K562 (cell line): ENCODE measurements around the gene LSM14B.

ENCODE experiments used
- CEBPB ChIP-seq: fragments of 450-650 bp; IDR thresholded peaks from 2 replicates; pipeline ENCODE4 v1.6.1; 2016; ENCODE audit warnings: missing genetic modification characterization, missing compliant biosample characterization
- CTCF ChIP-seq, 3 experiments: IDR thresholded peaks in 2 of 3; conservative IDR thresholded peaks in 1 of 3; 2 replicates each; pipeline ENCODE4 v1.5.1; 2011 to 2012; ENCODE audit warnings: low read length in 3 of 3, mild to moderate bottlenecking in 3 of 3, control low read depth in 2 of 3, improper control_type of control experiment in 1 of 3, inconsistent platforms in 1 of 3, low read depth in 1 of 3, mixed read lengths in 1 of 3, moderate library complexity in 1 of 3; ENCODE audit not compliant: insufficient read depth in 2 of 3
- EHMT2 ChIP-seq: fragments of 450-650 bp; IDR thresholded peaks from 2 replicates; pipeline ENCODE4 v1.6.1; 2018; ENCODE audit warnings: antibody characterized with exemption
- JUND ChIP-seq, 2 experiments: IDR thresholded peaks; 2 replicates in 1 of 2; 3 replicates in 1 of 2; pipeline ENCODE4 v1.6.1; 2011; ENCODE audit warnings: borderline replicate concordance in 2 of 2, low read depth in 2 of 2, low read length in 2 of 2, improper control_type of control experiment in 1 of 2, missing biosample characterization in 1 of 2, missing genetic modification characterization in 1 of 2, missing genetic modification reagents in 1 of 2
- MECOM ChIP-seq: fragments of 250-450 bp; sonication (Bioruptor Pico); IDR thresholded peaks from 2 replicates; pipeline ENCODE4 v1.8.0; 2022; ENCODE audit warnings: inconsistent platforms
- MED1 ChIP-seq: sonication (generic); formaldehyde crosslinking; IDR thresholded peaks from 2 replicates; pipeline ENCODE4 v1.8.1; 2023; ENCODE audit warnings: missing genetic modification reagents, borderline replicate concordance
- POU5F1 ChIP-seq: fragments of 150-350 bp; IDR thresholded peaks from 2 replicates; pipeline ENCODE4 v1.6.1; 2014; ENCODE audit warnings: borderline replicate concordance, low read length, low read depth, mild to moderate bottlenecking; ENCODE audit not compliant: partially characterized antibody
- RHOXF2B ChIP-seq: fragments of 250-450 bp; sonication (Bioruptor Pico); conservative IDR thresholded peaks from 2 replicates; pipeline ENCODE4 v1.5.1; 2021
- SIX5 ChIP-seq, 2 experiments: IDR thresholded peaks; 2 replicates each; pipeline ENCODE4 v1.6.1; 2011; ENCODE audit warnings: low read length in 2 of 2, borderline replicate concordance in 1 of 2, low read depth in 1 of 2, mild to moderate bottlenecking in 1 of 2, moderate library complexity in 1 of 2; ENCODE audit not compliant: insufficient read depth in 1 of 2
- ZBTB8A ChIP-seq: fragments of 450-650 bp; IDR thresholded peaks from 2 replicates; pipeline ENCODE4 v1.6.1; 2018; ENCODE audit warnings: mild to moderate bottlenecking, moderate library complexity; ENCODE audit not compliant: partially characterized antibody
- ZNF79 ChIP-seq: fragments of 250-450 bp; sonication (Bioruptor Pico); IDR thresholded peaks from 2 replicates; pipeline ENCODE4 v1.4.0; 2020; ENCODE audit warnings: low read depth, mild to moderate bottlenecking, moderate library complexity
- ZNF830 ChIP-seq: fragments of 250-450 bp; sonication (Bioruptor Pico); IDR thresholded peaks from 2 replicates; pipeline ENCODE4 v1.5.0; 2021; ENCODE audit warnings: mild to moderate bottlenecking
- ZZZ3 ChIP-seq: fragments of 450-650 bp; IDR thresholded peaks from 2 replicates; pipeline ENCODE4 v1.6.1; 2016; ENCODE audit warnings: antibody characterized with exemption, mild to moderate bottlenecking, moderate library complexity

- TF ChIP-seq CTCF (IDR thresholded peaks at IDR 0.05 in 2 of 3, conservative IDR thresholded peaks at IDR 0.05 in 1 of 3; ENCODE audit: insufficient read depth in 2 of 3, low read depth in 1 of 3, low read length in 3 of 3): no peak
- no peak for TF ChIP-seq ZNF830
- TF ChIP-seq CEBPB: no peak
- TF ChIP-seq MED1 (CRISPR knock-in tag): no peak
- TF ChIP-seq SIX5 (IDR thresholded peaks at IDR 0.05; ENCODE audit: borderline replicate concordance in 1 of 2, insufficient read depth in 1 of 2, low read depth in 1 of 2, low read length in 2 of 2): no peak
- no peak for TF ChIP-seq POU5F1
- TF ChIP-seq ZBTB8A: no peak
- no peak for TF ChIP-seq JUND (IDR thresholded peaks at IDR 0.05; ENCODE audit: borderline replicate concordance, low read depth, low read length)
- no peak for TF ChIP-seq JUND (tag; IDR thresholded peaks at IDR 0.05; ENCODE audit: borderline replicate concordance, low read depth, low read length)
- no peak for TF ChIP-seq EHMT2
- TF ChIP-seq RHOXF2B (CRISPR knock-in tag): no peak
- no peak for TF ChIP-seq MECOM (CRISPR knock-in tag)
- no peak for TF ChIP-seq ZZZ3
- TF ChIP-seq ZNF79 (CRISPR knock-in tag): no peak
Observed at GRCh38 chr20:62179162-62179504, 56.9 kb downstream of the LSM14B start.
